Brain microvascular endothelial cell (primary cell): ENCODE measurements around the gene ATP13A1.

Experiments used
- DNase-seq: peaks from one replicate; pipeline ENCODE4 v3.0.0-alpha.2; 2020
- H3K27ac ChIP-seq: fragments of 250-450 bp; sonication (Bioruptor Pico); 2 replicates; pipeline ENCODE4 v1.5.1; 2020; ENCODE audit warnings: mild to moderate bottlenecking, moderate library complexity
- H3K27me3 ChIP-seq: fragments of 250-450 bp; sonication (Bioruptor Pico); replicated peaks from 2 replicates; pipeline ENCODE4 v1.5.1; 2020; ENCODE audit warnings: mild to moderate bottlenecking
- H3K36me3 ChIP-seq: fragments of 250-450 bp; sonication (Bioruptor Pico); replicated peaks from 2 replicates; pipeline ENCODE4 v1.5.1; 2020; ENCODE audit warnings: mild to moderate bottlenecking
- H3K4me3 ChIP-seq: 2 replicates; pipeline ENCODE4 v1.5.1; 2011; ENCODE audit warnings: low read depth, mild to moderate bottlenecking, control low read depth, low read length, moderate library complexity
- in situ Hi-C: cut with HindIII; loops from 2 replicates; pipeline ENCODE4 v1.10.0; 2017; ENCODE audit warnings: low sequenced_read_pairs, low pct_ligation_motif_present
- TF ChIP-seq, protein P1 (sequence below): IDR thresholded peaks from 2 replicates; pipeline ENCODE4 v1.5.1; 2011; ENCODE audit warnings: low read depth, mild to moderate bottlenecking, moderate library complexity, low read length, control low read depth, inconsistent platforms; ENCODE audit errors: missing control alignments

Gene ATP13A1

DNA sequence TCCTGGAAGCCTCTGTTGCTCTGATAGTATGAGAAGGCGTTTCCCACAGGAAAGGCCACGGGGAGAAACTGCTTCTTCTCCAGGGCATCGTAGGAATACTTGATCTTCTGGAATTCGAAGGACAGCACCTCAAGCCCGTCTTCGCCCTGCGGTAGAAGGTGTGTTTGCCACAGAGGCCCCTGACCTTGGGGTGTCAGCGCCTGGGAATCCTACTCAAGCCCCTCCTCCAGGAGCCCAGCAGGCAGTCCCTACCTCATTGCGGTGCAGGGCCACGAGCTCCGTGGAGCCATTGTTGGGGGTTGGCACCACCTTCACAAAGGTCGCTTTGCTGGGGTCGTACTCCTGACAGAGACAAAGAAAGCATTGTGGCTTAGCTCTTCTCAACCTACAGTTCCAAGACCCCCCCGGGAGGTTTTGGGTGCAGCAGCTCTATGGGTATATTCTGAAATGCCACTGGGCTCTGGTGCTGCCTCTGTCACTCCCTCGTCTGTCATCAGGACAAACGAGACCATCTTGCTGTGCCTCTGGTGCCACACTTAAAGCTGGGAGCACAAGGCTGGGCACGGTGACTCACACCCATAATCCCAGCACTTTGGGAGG lies 3.7 kb downstream of the ATP13A1 start:
- H3K27ac ChIP-seq = no peak overlapping the region
- peaks cover 49% of the 10 kb centered on the region for H3K36me3 ChIP-seq
- no peak for DNase-seq
- in situ Hi-C loops = no loop called here
- H3K4me3 ChIP-seq = no peak overlapping the region
- TF ChIP-seq, protein P1, sequence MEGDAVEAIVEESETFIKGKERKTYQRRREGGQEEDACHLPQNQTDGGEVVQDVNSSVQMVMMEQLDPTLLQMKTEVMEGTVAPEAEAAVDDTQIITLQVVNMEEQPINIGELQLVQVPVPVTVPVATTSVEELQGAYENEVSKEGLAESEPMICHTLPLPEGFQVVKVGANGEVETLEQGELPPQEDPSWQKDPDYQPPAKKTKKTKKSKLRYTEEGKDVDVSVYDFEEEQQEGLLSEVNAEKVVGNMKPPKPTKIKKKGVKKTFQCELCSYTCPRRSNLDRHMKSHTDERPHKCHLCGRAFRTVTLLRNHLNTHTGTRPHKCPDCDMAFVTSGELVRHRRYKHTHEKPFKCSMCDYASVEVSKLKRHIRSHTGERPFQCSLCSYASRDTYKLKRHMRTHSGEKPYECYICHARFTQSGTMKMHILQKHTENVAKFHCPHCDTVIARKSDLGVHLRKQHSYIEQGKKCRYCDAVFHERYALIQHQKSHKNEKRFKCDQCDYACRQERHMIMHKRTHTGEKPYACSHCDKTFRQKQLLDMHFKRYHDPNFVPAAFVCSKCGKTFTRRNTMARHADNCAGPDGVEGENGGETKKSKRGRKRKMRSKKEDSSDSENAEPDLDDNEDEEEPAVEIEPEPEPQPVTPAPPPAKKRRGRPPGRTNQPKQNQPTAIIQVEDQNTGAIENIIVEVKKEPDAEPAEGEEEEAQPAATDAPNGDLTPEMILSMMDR = no peak
- H3K27me3 ChIP-seq = no peaks in the 10 kb centered on the region

DNA sequence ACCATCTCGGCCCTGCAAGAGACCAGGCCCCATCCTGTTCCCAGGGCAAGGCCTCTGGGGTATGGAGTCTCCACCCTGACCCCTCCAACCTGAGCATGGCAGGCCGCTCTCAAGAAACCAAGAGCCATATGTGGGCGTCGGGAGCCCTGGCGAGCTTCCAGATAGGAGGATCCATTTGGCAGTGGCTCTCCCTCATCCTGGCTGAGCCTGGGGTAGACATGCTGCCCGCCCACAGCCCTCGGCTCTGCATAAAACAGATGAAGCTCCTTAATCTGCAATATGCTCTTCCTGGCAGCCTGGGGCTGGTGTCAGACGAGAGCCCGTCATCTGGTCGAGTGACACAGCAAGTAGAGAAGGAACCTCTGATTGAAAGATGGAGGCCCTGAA lies 6.1 kb downstream of the ATP13A1 start:
- TF ChIP-seq, protein P1 = no peak
- Histone ChIP-seq H3K4me3 (no peak overlapping the region), H3K36me3 (peaks cover 72% of the 10 kb centered on the region), H3K27me3 (no peaks in the 10 kb centered on the region), H3K27ac (no peak overlapping the region)
- in situ Hi-C loops = no loop called here
- DNase-seq = no peak

DNA sequence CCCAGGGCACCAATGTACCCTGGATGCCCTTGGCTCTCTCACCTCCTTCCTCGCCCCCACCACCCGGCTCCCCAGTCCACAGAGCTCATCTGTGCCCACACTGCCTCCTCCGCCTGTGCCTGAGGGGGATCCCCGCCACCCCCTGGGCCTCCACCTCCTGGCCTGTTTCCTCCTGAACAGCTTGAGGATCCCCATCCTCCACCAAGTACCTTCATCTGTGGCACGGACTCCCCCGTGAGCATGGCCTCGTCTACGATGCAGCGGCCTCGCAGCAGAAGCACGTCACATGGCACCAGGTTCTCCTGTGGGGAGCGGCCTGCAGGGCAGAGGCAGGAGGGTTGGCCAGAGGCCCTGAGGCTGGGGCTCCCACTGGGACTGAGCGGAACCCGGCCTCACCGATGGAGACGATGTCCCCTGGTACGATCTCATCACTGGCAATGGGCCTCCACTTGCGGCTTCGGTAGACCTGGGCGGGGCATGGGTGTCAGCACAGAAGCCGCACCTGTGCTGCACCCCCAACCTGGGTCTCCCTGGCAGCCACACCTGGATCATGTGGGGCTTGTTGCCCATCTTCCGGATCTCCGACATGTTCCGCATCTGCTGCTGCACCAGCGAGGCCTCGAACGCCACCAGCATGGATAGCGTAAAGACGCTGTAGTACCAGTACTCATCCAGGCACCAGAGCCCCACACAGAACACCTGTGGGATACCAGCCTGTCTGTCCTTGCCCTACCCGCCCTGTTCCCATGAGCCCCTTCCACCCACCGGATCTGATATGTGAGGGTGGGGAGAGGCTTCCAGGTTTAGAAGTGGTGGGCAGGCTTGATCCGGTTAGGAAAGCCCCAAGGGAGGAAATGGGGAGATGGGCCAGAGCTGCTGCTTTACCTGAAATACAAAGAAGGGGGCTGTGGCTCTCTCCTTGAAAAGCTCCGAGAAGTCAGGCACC lies 6.8 kb downstream of the ATP13A1 start:
- TF ChIP-seq, protein P1 = no peak
- H3K36me3 ChIP-seq = peaks cover 78% of the 10 kb centered on the region
- no peak overlapping the region for H3K4me3 ChIP-seq
- no peak overlapping the region for H3K27ac ChIP-seq
- in situ Hi-C loops = no loop called here
- no peaks in the 10 kb centered on the region for H3K27me3 ChIP-seq
- DNase-seq = no peak

DNA sequence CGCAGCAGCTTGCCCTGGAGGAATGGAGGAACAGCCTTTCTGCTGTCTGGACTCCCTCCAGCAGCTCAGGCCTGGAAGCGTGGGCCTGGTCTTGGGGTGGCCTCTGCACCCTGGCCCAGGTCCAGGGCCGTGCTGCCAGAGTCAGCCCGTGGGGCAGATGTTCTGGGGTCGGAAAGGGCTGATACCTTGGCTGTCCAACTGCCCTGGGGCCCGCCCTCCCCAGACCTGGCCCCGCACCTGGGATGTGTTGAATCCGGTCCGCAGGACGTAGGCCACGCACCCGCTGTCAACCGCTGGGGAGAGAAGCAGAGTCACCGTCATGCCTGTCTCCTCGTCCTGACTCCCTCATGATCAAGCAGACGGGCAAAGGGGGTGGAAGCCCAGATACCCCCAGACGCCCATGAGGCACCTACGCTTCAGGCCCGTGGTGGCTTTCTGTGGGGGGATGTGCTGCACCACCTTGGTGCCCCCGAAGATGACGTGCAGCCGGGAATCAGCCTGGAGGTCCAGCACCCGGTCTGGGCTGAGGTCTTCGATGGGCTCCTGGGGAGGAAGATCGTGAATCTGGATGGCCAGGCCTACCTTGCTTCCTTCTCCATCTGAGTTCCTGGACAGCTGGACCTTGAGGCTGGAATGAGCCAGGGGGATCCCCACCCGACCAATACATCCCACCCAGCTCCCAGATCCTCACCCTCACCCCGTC lies 7.7 kb downstream of the ATP13A1 start:
- no peaks in the 10 kb centered on the region for H3K27me3 ChIP-seq
- no peak overlapping the region for H3K4me3 ChIP-seq
- in situ Hi-C loops = no loop called here
- DNase-seq = no peak
- H3K36me3 ChIP-seq = peaks cover 85% of the 10 kb centered on the region
- TF ChIP-seq, protein P1 = no peak
- H3K27ac ChIP-seq = no peak overlapping the region

DNA sequence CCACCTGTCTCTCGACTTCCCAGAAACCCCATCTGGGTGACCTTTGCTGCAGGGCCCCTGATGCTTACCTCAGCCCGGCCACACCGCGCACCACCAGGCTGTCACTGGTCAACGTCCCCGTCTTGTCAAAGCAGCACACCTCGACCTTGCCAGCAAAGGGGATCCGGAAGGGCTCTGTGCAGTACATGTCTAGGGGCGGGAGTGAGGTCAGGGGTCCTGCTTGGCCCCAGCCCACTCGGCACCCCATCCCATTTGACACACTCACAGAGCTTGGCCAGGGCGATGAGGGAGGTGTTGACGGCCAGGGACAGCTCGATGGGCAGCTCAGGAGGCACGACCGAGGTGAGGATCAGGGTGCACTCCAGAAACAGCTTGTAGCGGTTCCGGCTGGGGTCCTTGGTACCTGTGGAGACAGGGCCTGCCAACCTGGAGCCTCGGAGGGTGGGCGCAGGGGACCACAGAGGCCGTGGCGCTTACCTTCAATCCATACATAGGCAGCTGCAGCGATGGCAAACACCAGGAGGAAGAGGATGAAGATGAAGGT lies 8.4 kb downstream of the ATP13A1 start:
- Histone ChIP-seq H3K4me3 (no peak overlapping the region), H3K27ac (no peak overlapping the region), H3K36me3 (peaks cover 89% of the 10 kb centered on the region), H3K27me3 (no peaks in the 10 kb centered on the region)
- in situ Hi-C loops = no loop called here
- DNase-seq = no peak
- TF ChIP-seq, protein P1 = no peak
